NCI-H2196 (cell line): Measurements from ENCODE around the gene SMYD3.
"Not testable (repeated sequence)": the region's sequence is repeated elsewhere in the genome, so short reads cannot be mapped to it uniquely, and the experiment has no call there.

Source experiments
- DNase-seq: peaks from one replicate; lab custom pipeline; 2025; ENCODE audit not compliant: unreplicated experiment; lab: John Stamatoyannopoulos, UW

The SMYD3 gene

GRCh38 chr1:246037832-246038231 lies 469.2 kb downstream of the SMYD3 start:
- DNase-seq: no peak

- DNase-seq: no peak
These were observed 470.9 kb downstream of the SMYD3 start for GRCh38 chr1:246036175-246036574.

GRCh38 chr1:246035060-246035541 lies 472.0 kb downstream of the SMYD3 start:
- no peak for DNase-seq

GRCh38 chr1:246034630-246035029 lies 472.4 kb downstream of the SMYD3 start:
- DNase-seq: no peak

GRCh38 chr1:246032984-246033383 lies 474.1 kb downstream of the SMYD3 start:
- no peak for DNase-seq

- DNase-seq: no peak
These were observed 475.0 kb downstream of the SMYD3 start for GRCh38 chr1:246032031-246032551.

- DNase-seq: no peak
These were observed 477.5 kb downstream of the SMYD3 start for GRCh38 chr1:246029616-246030015.

- not testable (repeated sequence) for DNase-seq
These were observed 483.0 kb downstream of the SMYD3 start for GRCh38 chr1:246024118-246024517.

GRCh38 chr1:246020211-246020954 lies 486.7 kb downstream of the SMYD3 start:
- no peak for DNase-seq

- no peak for DNase-seq
These were observed 488.9 kb downstream of the SMYD3 start for GRCh38 chr1:246018146-246018545.

- no peak for DNase-seq
These were observed 494.7 kb downstream of the SMYD3 start for GRCh38 chr1:246012341-246012740.

GRCh38 chr1:246010386-246010785 lies 496.7 kb downstream of the SMYD3 start:
- DNase-seq: no peak

- DNase-seq: no peak
These were observed 498.7 kb downstream of the SMYD3 start for GRCh38 chr1:246008363-246008831.

GRCh38 chr1:246005067-246005466 lies 502.0 kb downstream of the SMYD3 start:
- DNase-seq: no peak

- DNase-seq: no peak
These were observed 502.8 kb downstream of the SMYD3 start for GRCh38 chr1:246004301-246004700.

GRCh38 chr1:246003442-246003730 lies 503.7 kb downstream of the SMYD3 start:
- DNase-seq: no peak

GRCh38 chr1:246002725-246003441 lies 504.2 kb downstream of the SMYD3 start:
- peak; percentile 61 for DNase-seq

GRCh38 chr1:246001837-246002230 lies 505.2 kb downstream of the SMYD3 start:
- no peak for DNase-seq

- DNase-seq: no peak
These were observed 505.8 kb downstream of the SMYD3 start for GRCh38 chr1:246001142-246001836.

- no peak for DNase-seq
These were observed 506.5 kb downstream of the SMYD3 start for GRCh38 chr1:246000638-246001015.
